Measurements from ENCODE around the gene FOXO6.

FOXO6 gene

DNA sequence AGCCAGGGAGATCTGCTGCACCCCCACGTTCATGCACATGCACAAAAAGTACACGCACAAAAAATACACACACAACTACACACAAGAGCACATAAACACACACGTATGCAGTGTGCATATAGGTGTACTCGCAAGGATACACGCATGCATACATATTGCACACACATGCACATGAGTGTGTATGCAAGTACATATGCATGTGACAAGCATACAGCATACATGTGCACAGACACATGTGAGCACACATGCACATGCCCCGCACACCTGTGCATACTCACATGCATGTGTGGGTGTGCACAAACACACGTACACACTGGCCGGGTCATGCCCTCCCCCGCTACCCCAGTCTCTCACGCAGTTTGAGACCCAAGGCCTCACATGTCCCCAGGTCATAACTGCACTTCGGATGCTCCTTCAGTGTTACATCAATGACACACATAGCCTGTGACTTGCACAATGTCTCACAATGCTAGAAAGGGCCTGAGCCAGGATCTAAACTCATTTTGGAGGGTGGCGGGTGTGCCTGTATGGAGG is 52.6 kb downstream of the FOXO6 start:
- TF ChIP-seq, protein P1, sequence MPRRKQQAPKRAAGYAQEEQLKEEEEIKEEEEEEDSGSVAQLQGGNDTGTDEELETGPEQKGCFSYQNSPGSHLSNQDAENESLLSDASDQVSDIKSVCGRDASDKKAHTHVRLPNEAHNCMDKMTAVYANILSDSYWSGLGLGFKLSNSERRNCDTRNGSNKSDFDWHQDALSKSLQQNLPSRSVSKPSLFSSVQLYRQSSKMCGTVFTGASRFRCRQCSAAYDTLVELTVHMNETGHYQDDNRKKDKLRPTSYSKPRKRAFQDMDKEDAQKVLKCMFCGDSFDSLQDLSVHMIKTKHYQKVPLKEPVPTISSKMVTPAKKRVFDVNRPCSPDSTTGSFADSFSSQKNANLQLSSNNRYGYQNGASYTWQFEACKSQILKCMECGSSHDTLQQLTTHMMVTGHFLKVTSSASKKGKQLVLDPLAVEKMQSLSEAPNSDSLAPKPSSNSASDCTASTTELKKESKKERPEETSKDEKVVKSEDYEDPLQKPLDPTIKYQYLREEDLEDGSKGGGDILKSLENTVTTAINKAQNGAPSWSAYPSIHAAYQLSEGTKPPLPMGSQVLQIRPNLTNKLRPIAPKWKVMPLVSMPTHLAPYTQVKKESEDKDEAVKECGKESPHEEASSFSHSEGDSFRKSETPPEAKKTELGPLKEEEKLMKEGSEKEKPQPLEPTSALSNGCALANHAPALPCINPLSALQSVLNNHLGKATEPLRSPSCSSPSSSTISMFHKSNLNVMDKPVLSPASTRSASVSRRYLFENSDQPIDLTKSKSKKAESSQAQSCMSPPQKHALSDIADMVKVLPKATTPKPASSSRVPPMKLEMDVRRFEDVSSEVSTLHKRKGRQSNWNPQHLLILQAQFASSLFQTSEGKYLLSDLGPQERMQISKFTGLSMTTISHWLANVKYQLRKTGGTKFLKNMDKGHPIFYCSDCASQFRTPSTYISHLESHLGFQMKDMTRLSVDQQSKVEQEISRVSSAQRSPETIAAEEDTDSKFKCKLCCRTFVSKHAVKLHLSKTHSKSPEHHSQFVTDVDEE (CRISPR knock-in tag; IDR thresholded peaks at IDR 0.05) = no peak
- TF ChIP-seq TCF4 (CRISPR knock-in tag; IDR thresholded peaks at IDR 0.05; ENCODE audit: borderline replicate concordance) = no peak
- no peak for TF ChIP-seq CSDC2 (CRISPR knock-in tag; IDR thresholded peaks at IDR 0.05)
- no peak for TF ChIP-seq SNAI2 (CRISPR knock-in tag; IDR thresholded peaks at IDR 0.05)
- no peak for TF ChIP-seq ARNTL (CRISPR knock-in tag; IDR thresholded peaks at IDR 0.05; ENCODE audit: borderline replicate concordance, low read depth)
- no peak for TF ChIP-seq ESRRG (CRISPR knock-in tag; IDR thresholded peaks at IDR 0.05)
- no peak for TF ChIP-seq PPARA (CRISPR knock-in tag; IDR thresholded peaks at IDR 0.05; ENCODE audit: borderline replicate concordance)
- TF ChIP-seq ZFP30 (CRISPR knock-in tag; IDR thresholded peaks at IDR 0.05) = no peak
- TF ChIP-seq BACH2 (CRISPR knock-in tag; IDR thresholded peaks at IDR 0.05; ENCODE audit: borderline replicate concordance) = no peak
- no peak for TF ChIP-seq ZFP3 (CRISPR knock-in tag; IDR thresholded peaks at IDR 0.05)
- no peak for TF ChIP-seq ZC3H10 (CRISPR knock-in tag; IDR thresholded peaks at IDR 0.05)
- TF ChIP-seq ISL1 (CRISPR knock-in tag; IDR thresholded peaks at IDR 0.05) = no peak
- no peak for TF ChIP-seq RARB (CRISPR knock-in tag; IDR thresholded peaks at IDR 0.05)
- TF ChIP-seq, protein P2, sequence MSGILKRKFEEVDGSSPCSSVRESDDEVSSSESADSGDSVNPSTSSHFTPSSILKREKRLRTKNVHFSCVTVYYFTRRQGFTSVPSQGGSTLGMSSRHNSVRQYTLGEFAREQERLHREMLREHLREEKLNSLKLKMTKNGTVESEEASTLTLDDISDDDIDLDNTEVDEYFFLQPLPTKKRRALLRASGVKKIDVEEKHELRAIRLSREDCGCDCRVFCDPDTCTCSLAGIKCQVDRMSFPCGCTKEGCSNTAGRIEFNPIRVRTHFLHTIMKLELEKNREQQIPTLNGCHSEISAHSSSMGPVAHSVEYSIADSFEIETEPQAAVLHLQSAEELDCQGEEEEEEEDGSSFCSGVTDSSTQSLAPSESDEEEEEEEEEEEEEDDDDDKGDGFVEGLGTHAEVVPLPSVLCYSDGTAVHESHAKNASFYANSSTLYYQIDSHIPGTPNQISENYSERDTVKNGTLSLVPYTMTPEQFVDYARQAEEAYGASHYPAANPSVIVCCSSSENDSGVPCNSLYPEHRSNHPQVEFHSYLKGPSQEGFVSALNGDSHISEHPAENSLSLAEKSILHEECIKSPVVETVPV (CRISPR knock-in tag; IDR thresholded peaks at IDR 0.05) = no peak
- TF ChIP-seq ZNF565 (CRISPR knock-in tag; conservative IDR thresholded peaks at IDR 0.05; ENCODE audit: low read depth) = no peak
- TF ChIP-seq OSR1 (CRISPR knock-in tag; IDR thresholded peaks at IDR 0.05) = no peak
- no peak for TF ChIP-seq TOX (CRISPR knock-in tag; IDR thresholded peaks at IDR 0.05; ENCODE audit: borderline replicate concordance)
- TF ChIP-seq, protein P3, sequence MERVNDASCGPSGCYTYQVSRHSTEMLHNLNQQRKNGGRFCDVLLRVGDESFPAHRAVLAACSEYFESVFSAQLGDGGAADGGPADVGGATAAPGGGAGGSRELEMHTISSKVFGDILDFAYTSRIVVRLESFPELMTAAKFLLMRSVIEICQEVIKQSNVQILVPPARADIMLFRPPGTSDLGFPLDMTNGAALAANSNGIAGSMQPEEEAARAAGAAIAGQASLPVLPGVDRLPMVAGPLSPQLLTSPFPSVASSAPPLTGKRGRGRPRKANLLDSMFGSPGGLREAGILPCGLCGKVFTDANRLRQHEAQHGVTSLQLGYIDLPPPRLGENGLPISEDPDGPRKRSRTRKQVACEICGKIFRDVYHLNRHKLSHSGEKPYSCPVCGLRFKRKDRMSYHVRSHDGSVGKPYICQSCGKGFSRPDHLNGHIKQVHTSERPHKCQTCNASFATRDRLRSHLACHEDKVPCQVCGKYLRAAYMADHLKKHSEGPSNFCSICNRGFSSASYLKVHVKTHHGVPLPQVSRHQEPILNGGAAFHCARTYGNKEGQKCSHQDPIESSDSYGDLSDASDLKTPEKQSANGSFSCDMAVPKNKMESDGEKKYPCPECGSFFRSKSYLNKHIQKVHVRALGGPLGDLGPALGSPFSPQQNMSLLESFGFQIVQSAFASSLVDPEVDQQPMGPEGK (CRISPR knock-in tag; IDR thresholded peaks at IDR 0.05; ENCODE audit: borderline replicate concordance) = no peak
- ATAC-seq = no peak

DNA sequence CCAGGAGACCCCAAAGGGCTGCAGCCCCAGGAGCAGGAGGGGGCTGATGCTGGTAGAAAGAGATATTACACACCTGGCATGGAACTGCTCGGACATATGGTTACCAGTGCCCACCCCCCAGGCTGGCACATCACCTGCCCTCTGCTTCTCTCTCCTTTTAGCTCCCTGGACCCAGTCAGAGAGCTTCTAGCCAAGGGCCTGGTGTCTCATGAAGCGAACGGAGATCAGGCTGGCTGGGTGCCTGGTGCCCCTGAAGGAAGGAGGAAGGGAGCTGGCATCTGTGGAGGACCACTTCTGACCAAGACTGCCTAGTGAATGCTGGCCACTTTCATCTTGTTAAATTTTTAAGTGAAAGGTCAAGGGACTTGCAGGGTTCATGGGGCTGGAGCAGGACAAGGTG is 53.1 kb downstream of the FOXO6 start:
- no peak for TF ChIP-seq TCF4 (CRISPR knock-in tag; IDR thresholded peaks at IDR 0.05; ENCODE audit: borderline replicate concordance)
- no peak for TF ChIP-seq ZNF70 (CRISPR knock-in tag; IDR thresholded peaks at IDR 0.05)
- TF ChIP-seq SNAI2 (CRISPR knock-in tag; IDR thresholded peaks at IDR 0.05) = no peak
- no peak for TF ChIP-seq ARNTL (CRISPR knock-in tag; IDR thresholded peaks at IDR 0.05; ENCODE audit: borderline replicate concordance, low read depth)
- no peak for TF ChIP-seq ZFP30 (CRISPR knock-in tag; IDR thresholded peaks at IDR 0.05)
- TF ChIP-seq CSDC2 (CRISPR knock-in tag; IDR thresholded peaks at IDR 0.05) = no peak
- TF ChIP-seq, protein P4, sequence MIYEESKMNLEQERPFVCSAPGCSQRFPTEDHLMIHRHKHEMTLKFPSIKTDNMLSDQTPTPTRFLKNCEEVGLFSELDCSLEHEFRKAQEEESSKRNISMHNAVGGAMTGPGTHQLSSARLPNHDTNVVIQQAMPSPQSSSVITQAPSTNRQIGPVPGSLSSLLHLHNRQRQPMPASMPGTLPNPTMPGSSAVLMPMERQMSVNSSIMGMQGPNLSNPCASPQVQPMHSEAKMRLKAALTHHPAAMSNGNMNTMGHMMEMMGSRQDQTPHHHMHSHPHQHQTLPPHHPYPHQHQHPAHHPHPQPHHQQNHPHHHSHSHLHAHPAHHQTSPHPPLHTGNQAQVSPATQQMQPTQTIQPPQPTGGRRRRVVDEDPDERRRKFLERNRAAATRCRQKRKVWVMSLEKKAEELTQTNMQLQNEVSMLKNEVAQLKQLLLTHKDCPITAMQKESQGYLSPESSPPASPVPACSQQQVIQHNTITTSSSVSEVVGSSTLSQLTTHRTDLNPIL (CRISPR knock-in tag; IDR thresholded peaks at IDR 0.05; ENCODE audit: low read depth) = no peak
- no peak for TF ChIP-seq OSR1 (CRISPR knock-in tag; IDR thresholded peaks at IDR 0.05)
- TF ChIP-seq, protein P3 (CRISPR knock-in tag; IDR thresholded peaks at IDR 0.05; ENCODE audit: borderline replicate concordance) = no peak
- ATAC-seq = no peak

DNA sequence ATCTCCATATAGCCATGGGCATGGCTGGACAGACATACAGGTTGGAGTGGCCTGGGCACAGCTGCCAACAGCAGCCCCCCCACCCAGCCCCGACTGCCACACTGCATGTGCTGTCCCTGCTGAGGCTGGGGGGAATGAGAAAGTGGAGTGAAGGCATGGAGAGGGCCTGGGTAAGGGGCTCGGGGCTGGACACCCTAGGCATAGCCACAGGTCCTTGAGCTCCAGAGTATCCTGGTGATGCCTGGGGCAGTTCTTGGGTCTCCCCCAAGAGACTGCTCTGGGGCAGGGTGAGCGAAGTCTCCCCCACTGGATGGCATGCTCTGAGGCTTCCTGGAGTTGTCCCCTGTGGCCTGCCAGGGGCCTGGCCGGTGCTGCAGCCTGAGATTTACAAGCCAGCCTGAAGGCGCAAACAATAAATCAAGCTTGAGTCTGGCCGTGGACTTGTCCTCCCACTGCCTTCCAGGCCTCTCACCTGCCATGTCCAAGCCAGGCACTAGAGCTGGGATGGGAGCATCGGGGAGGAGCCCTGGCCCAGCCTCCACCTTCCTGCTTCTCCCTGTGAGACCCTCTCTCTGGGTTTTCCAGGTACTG is 53.6 kb downstream of the FOXO6 start:
- ATAC-seq = no peak
- no peak for TF ChIP-seq ZC3H10 (CRISPR knock-in tag; IDR thresholded peaks at IDR 0.05)
- no peak for TF ChIP-seq OSR1 (CRISPR knock-in tag; IDR thresholded peaks at IDR 0.05)
- TF ChIP-seq, protein P1 (CRISPR knock-in tag; IDR thresholded peaks at IDR 0.05) = no peak
- TF ChIP-seq BACH2 (CRISPR knock-in tag; IDR thresholded peaks at IDR 0.05; ENCODE audit: borderline replicate concordance) = no peak
- no peak for TF ChIP-seq ZFP30 (CRISPR knock-in tag; IDR thresholded peaks at IDR 0.05)
- TF ChIP-seq, protein P4 (CRISPR knock-in tag; IDR thresholded peaks at IDR 0.05; ENCODE audit: low read depth) = no peak
- TF ChIP-seq ZNF565 (CRISPR knock-in tag; conservative IDR thresholded peaks at IDR 0.05; ENCODE audit: low read depth) = no peak
- TF ChIP-seq TCF4 (CRISPR knock-in tag; IDR thresholded peaks at IDR 0.05; ENCODE audit: borderline replicate concordance) = no peak
- TF ChIP-seq ISL1 (CRISPR knock-in tag; IDR thresholded peaks at IDR 0.05) = no peak
- TF ChIP-seq RARB (CRISPR knock-in tag; IDR thresholded peaks at IDR 0.05) = no peak
- no peak for TF ChIP-seq ZNF8 (CRISPR knock-in tag; IDR thresholded peaks at IDR 0.05)
